K562 (cell line): ENCODE data around the gene PTPRE.

Experiments used
- CREB1 ChIP-seq, 2 experiments: sonication (generic) in 1 of 2; formaldehyde crosslinking in 1 of 2; IDR thresholded peaks; 2 replicates each; pipeline versions ENCODE4 v1.6.1 to v1.8.0; 2012 to 2022; ENCODE audit warnings: inconsistent platforms in 1 of 2, mild to moderate bottlenecking in 1 of 2, missing genetic modification reagents in 1 of 2, moderate library complexity in 1 of 2
- EZH2 ChIP-seq: IDR thresholded peaks from 2 replicates; pipeline ENCODE4 v1.6.1; 2012; ENCODE audit warnings: low read depth, mild to moderate bottlenecking, inconsistent platforms, low read length, borderline replicate concordance
- GTF2F1 ChIP-seq: IDR thresholded peaks from 2 replicates; pipeline ENCODE4 v1.6.1; 2011; ENCODE audit warnings: low read depth, low read length, improper control_type of control experiment
- JUN ChIP-seq, 2 experiments: sonication (generic) in 1 of 2; formaldehyde crosslinking in 1 of 2; IDR thresholded peaks; 2 replicates each; pipeline versions ENCODE4 v1.6.1 to v1.8.0; 2012 to 2022; ENCODE audit warnings: borderline replicate concordance in 2 of 2, mild to moderate bottlenecking in 2 of 2, improper control_type of control experiment in 1 of 2, low read depth in 1 of 2, low read length in 1 of 2, missing genetic modification reagents in 1 of 2
- PRMT5 ChIP-seq: sonication (generic); formaldehyde crosslinking; IDR thresholded peaks from 2 replicates; pipeline ENCODE4 v1.5.0; 2020; ENCODE audit warnings: missing genetic modification reagents
- SP1 ChIP-seq: sonication (generic); formaldehyde crosslinking; IDR thresholded peaks from 2 replicates; pipeline ENCODE4 v1.8.1; 2022; ENCODE audit warnings: mild to moderate bottlenecking, missing genetic modification reagents
- USF2 ChIP-seq: sonication (generic); formaldehyde crosslinking; IDR thresholded peaks from 2 replicates; pipeline ENCODE4 v1.5.0; 2020; ENCODE audit warnings: missing genetic modification reagents
- ZNF764 ChIP-seq: fragments of 250-450 bp; sonication (Bioruptor Pico); IDR thresholded peaks from 2 replicates; pipeline ENCODE4 v1.4.0; 2020; ENCODE audit warnings: low read depth, mild to moderate bottlenecking, moderate library complexity

- no peak for TF ChIP-seq SP1 (CRISPR knock-in tag)
- TF ChIP-seq JUN (IDR thresholded peaks at IDR 0.05; ENCODE audit: borderline replicate concordance, low read depth, low read length): no peak
- TF ChIP-seq JUN (CRISPR knock-in tag; IDR thresholded peaks at IDR 0.05; ENCODE audit: borderline replicate concordance): no peak
- no peak for TF ChIP-seq GTF2F1
- no peak for TF ChIP-seq EZH2
- TF ChIP-seq USF2 (CRISPR knock-in tag): no peak
- TF ChIP-seq CREB1 (IDR thresholded peaks at IDR 0.05): no peak
- no peak for TF ChIP-seq CREB1 (CRISPR knock-in tag; IDR thresholded peaks at IDR 0.05)
- no peak for TF ChIP-seq PRMT5 (CRISPR knock-in tag)
- TF ChIP-seq ZNF764: no peak
These were observed 93.8 kb downstream of the PTPRE start for GRCh38 chr10:128000471-128001362.
